ENCODE results near the gene ZNF793. TPM values are rescaled to one million over a fixed set of nuclear protein-coding genes. Genes with fewer than 3 reads are reported as not detected.

Gene ZNF793
- total and polyA plus RNA-seq, 12 donors, result 1.6 to 10.7 (median 6.0) TPM

- WGBS, 4 donors, result 93 to 99% (median 98%) methylated on average over 7 of the region's 7 CpGs
- Histone ChIP-seq H3K27me3 (no peaks in the 10 kb centered on the region), H3K9me3 (replicated peaks in 1 of 3) (peaks cover 0 to 65% (median 10%) of the 10 kb centered on the region in 3 donors), H3K27ac (no peak overlapping the region), H3K36me3 (replicated peaks in 1 of 2) (peaks cover 0 to 36% of the 10 kb centered on the region in 2 donors), H3K4me1 (replicated peaks in 1 of 2) (no peaks in the 10 kb centered on the region), H3K4me3 (no peak overlapping the region)
- no peak for DNase-seq
- intact Hi-C loops (cut with DNase I), result no loop called here
- TF ChIP-seq POLR2A (IDR thresholded peaks at IDR 0.05), result no peak
- TF ChIP-seq CTCF (IDR thresholded peaks at IDR 0.05), result no peak
Observed at GRCh38 chr19:37537391-37537947, 30.7 kb downstream of the ZNF793 start.

DNA sequence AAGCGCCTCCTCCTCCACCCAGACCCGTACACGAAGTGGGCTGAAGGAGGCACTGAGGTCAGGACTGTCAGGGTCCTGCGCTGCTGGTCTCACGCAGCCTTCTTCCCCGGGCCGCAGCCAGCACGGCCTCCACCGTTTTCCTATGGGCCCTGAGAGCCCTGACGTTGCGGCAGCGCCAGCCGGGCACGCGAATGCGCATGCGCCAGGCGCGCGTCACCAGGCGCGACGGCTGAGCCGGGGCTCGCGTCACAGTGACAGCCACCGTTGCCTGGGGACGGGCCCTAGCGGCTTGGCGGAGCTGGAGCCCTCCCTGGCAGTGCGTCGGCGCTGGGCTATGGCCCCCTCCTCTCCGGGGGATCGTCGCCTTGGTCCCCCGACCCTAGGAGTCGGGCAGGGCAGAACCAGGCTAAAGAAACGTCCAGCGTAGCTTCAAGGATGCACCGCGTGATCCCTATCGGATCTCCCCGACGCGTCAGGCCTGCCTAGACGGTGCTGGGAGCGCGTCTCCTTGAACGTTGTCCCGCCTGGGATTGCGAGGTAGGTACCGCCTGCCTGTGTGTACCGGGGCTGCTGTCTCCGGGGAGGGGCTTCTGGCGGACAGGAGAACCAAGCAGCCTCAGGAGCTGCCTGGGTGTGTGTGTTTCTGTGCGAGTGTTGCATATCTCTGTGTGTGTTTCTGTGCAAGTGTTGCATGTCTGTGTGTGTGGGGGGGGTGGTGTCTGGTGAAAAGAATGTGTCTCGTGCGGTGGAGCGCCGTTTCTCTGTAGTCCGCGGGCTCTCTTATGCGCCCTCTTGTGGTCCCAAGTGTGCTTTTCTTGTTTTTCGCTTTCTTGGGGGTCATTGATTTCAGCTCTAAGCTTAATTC is 44.6 kb downstream of the ZNF793 start:
- Histone ChIP-seq H3K9me3 (replicated peaks in 1 of 3) (peaks cover under 1 to 90% (median 7%) of the 10 kb centered on the region in 3 donors), H3K27ac (no peak overlapping the region), H3K4me3 (peak overlapping the region in 1 of 4 donors; percentile 26), H3K27me3 (no peaks in the 10 kb centered on the region), H3K4me1 (replicated peaks in 1 of 2) (no peaks in the 10 kb centered on the region), H3K36me3 (replicated peaks in 1 of 2) (no peaks in the 10 kb centered on the region)
- no peak for DNase-seq
- 3 to 11% (median 7%) methylated on average over 16 to 65 of the region's 65 CpGs for WGBS, 4 donors
- TF ChIP-seq POLR2A (IDR thresholded peaks at IDR 0.05) (no peak), CTCF (IDR thresholded peaks at IDR 0.05) (no peak)
- intact Hi-C loops (cut with DNase I), result no loop called here

DNA sequence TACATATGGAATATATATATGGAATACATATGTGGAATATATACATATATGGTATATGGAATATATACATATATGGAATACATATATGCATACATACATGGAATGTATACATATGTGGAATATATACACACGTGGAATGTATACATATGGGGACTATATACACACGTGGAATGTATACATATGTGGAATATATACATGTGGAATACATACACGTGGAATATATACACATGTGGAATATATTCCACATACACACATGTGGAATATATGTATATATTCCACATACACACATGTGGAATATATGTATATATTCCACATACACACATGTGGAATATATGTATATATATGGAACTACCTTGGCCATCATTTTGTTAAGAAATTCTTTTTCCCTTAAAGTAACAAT is 56.8 kb downstream of the ZNF793 start:
- intact Hi-C loops (cut with DNase I), result no loop called here

More for the DNA sequence above, 56.8 kb downstream of the ZNF793 start:
- H3K36me3 ChIP-seq (replicated peaks in 1 of 2), result no peaks in the 10 kb centered on the region
- H3K4me1 ChIP-seq (replicated peaks in 1 of 2), result no peaks in the 10 kb centered on the region
- DNase-seq, result no peak
- TF ChIP-seq CTCF (IDR thresholded peaks at IDR 0.05) (no peak), POLR2A (IDR thresholded peaks at IDR 0.05) (no peak)
- H3K27ac ChIP-seq, result no peak overlapping the region
- H3K27me3 ChIP-seq, result no peaks in the 10 kb centered on the region
- 78 to 96% (median 94%) methylated on average over 3 of the region's 3 CpGs for WGBS, 4 donors
- H3K9me3 ChIP-seq (replicated peaks in 1 of 3), result peaks cover 20 to 98% (median 60%) of the 10 kb centered on the region in 3 donors
- H3K4me3 ChIP-seq, result peak overlapping the region in 1 of 4 donors; percentile 18

Data from adrenal gland (tissue), 12 donors.